Measurements from ENCODE around the gene CD22. TPM values are rescaled to one million over a fixed set of nuclear protein-coding genes. Genes with fewer than 3 reads are reported as not detected.

CD22 gene
- total RNA-seq, 1 experiment from 2014 or later = not detected

- Histone ChIP-seq H3K4me1 (ENCODE audit: insufficient read depth, low read length) (0 out of 2 replicates have a peak, but pooled peaks cover 2% of the 10 kb centered on the region), H2BK20ac (ENCODE audit: low read depth, low read length, poor library complexity, severe bottlenecking) (no peak overlapping the region), H3K23me2 (ENCODE audit: insufficient read length, low read depth, low read length, poor library complexity, severe bottlenecking) (no peaks in the 10 kb centered on the region), H3K79me2 (ENCODE audit: insufficient read depth, low read length) (no peaks in the 10 kb centered on the region), H4K91ac (ENCODE audit: insufficient read length, low read depth, low read length) (no peak overlapping the region), H3K4me2 (ENCODE audit: insufficient read depth, insufficient read length, low read length) (no peak overlapping the region), H2AK5ac (ENCODE audit: insufficient read length, low read length) (no peak overlapping the region), H2BK15ac (ENCODE audit: low read depth, low read length) (no peak overlapping the region), H3K79me1 (ENCODE audit: insufficient read depth, low read depth, low read length, poor library complexity, severe bottlenecking) (no peaks in the 10 kb centered on the region), H3K27me3 (ENCODE audit: insufficient read depth, low read length) (no peaks in the 10 kb centered on the region), H2BK12ac (ENCODE audit: insufficient read length, low read depth, low read length) (no peak overlapping the region), H2BK5ac (ENCODE audit: insufficient read length, low read length) (no peak overlapping the region), H3K27ac (ENCODE audit: insufficient read length, low read depth, low read length) (no peak overlapping the region), H4K20me1 (ENCODE audit: control insufficient read depth, insufficient read depth, insufficient read length) (no peaks in the 10 kb centered on the region), H3K14ac (ENCODE audit: insufficient read depth, low read length) (no peak overlapping the region), H3K18ac (ENCODE audit: insufficient read length, low read depth, low read length) (no peak overlapping the region), H2BK120ac (ENCODE audit: low read depth, low read length, poor library complexity, severe bottlenecking) (no peak overlapping the region), H3K9ac (ENCODE audit: extremely low read depth, insufficient read length, low read length) (no peak overlapping the region), H3K23ac (ENCODE audit: insufficient read length, low read depth, low read length) (no peak overlapping the region), H3T11ph (ENCODE audit: low read length) (no peak overlapping the region), H4K5ac (ENCODE audit: insufficient read length, low read depth, low read length) (no peak overlapping the region), H3K56ac (ENCODE audit: insufficient read length, low read depth, low read length) (no peak overlapping the region), H4K8ac (replicated peaks; ENCODE audit: insufficient read length, low read depth, low read length) (no peak overlapping the region), H2AFZ (ENCODE audit: low read length) (no peak overlapping the region), H3K9me3 (ENCODE audit: control insufficient read depth, low read depth, low read length) (peaks cover 15% of the 10 kb centered on the region), H3K4ac (ENCODE audit: low read depth, low read length) (no peak overlapping the region)
- Mint-ChIP-seq H3K36me3 (ENCODE audit: insufficient read depth in 1 of 3, low read depth in 3 of 3) (peaks cover 2 to 5% (median 4%) of the 10 kb centered on the region in 3 experiments; a peak in 4 of 7 replicates), H3K27ac (peak overlapping the region in 1 of 3 experiments; percentile 80; a peak in 1 of 7 replicates), H3K4me1 (peaks cover 23 to 24% of the 10 kb centered on the region in 2 experiments), H3K9me3 (peaks cover 32 to 39% of the 10 kb centered on the region in 2 experiments), H3K4me3 (no peak overlapping the region), H3K27me3 (ENCODE audit: low read depth) (peaks cover 39% of the 10 kb centered on the region)
- DNase-seq = no peak
- TF ChIP-seq, protein P1, sequence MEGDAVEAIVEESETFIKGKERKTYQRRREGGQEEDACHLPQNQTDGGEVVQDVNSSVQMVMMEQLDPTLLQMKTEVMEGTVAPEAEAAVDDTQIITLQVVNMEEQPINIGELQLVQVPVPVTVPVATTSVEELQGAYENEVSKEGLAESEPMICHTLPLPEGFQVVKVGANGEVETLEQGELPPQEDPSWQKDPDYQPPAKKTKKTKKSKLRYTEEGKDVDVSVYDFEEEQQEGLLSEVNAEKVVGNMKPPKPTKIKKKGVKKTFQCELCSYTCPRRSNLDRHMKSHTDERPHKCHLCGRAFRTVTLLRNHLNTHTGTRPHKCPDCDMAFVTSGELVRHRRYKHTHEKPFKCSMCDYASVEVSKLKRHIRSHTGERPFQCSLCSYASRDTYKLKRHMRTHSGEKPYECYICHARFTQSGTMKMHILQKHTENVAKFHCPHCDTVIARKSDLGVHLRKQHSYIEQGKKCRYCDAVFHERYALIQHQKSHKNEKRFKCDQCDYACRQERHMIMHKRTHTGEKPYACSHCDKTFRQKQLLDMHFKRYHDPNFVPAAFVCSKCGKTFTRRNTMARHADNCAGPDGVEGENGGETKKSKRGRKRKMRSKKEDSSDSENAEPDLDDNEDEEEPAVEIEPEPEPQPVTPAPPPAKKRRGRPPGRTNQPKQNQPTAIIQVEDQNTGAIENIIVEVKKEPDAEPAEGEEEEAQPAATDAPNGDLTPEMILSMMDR (conservative IDR thresholded peaks at IDR 0.05) = no peak
- no CpG with 5 or more reads among the region's 1 CpG for WGBS (ENCODE audit: extremely low coverage, insufficient read length, low lambda C conversion rate)
These were observed 51.0 kb downstream of the CD22 start for GRCh38 chr19:35379992-35380391.

Data from H9 (cell line).